Bronchial epithelial cell (primary cell): Measurements from ENCODE around the gene TEF. TPM values are rescaled to one million over a fixed set of nuclear protein-coding genes. Genes with fewer than 3 reads are reported as not detected.

Experiments used
- DNase-seq: peaks from one replicate; pipeline ENCODE4 v3.0.0-alpha.2; 2010; ENCODE audit warnings: low read depth
- FAIRE-seq: peaks from 2 replicates; lab custom pipeline; 2011; peaks lifted over from hg19 to GRCh38; lab: Jason Lieb, UNC
- H3K27me3 ChIP-seq: 2 replicates; pipeline ENCODE4 v1.5.1; 2011; ENCODE audit warnings: low read length; ENCODE audit not compliant: control insufficient read depth, insufficient read depth
- H3K36me3 ChIP-seq: 2 replicates; pipeline ENCODE4 v1.5.1; 2011; ENCODE audit warnings: low read length; ENCODE audit not compliant: control insufficient read depth, insufficient read depth
- H3K4me3 ChIP-seq: 2 replicates; pipeline ENCODE4 v1.5.1; 2011; ENCODE audit warnings: mild to moderate bottlenecking, low read depth, low read length, control low read depth
- CTCF ChIP-seq: IDR thresholded peaks from 2 replicates; pipeline ENCODE4 v1.5.1; 2011; ENCODE audit warnings: mild to moderate bottlenecking, moderate library complexity, low read length, control low read depth, inconsistent platforms; ENCODE audit not compliant: insufficient read depth, severe bottlenecking
- total RNA-seq: library from RNA; depleted of rRNA; stranded (reverse); fragments of >200 nt; gene quantifications from 2 replicates; pipeline ENCODE4 v1.2.1, GENCODE V29; 2014

TEF gene
- total RNA-seq, 1 donor from 2014 or later: 7.6 TPM

- H3K36me3 ChIP-seq: peaks cover 28% of the 10 kb centered on the region
- FAIRE-seq: no peak
- no peak for TF ChIP-seq CTCF
- H3K27me3 ChIP-seq: no peaks in the 10 kb centered on the region
- no peak for DNase-seq
- H3K4me3 ChIP-seq: no peak overlapping the region
Measured at GRCh38 chr22:41356430-41357028, 25.2 kb upstream of the TEF start.

GRCh38 chr22:41357191-41357590 lies 24.6 kb upstream of the TEF start:
- Histone ChIP-seq H3K27me3 (no peaks in the 10 kb centered on the region), H3K36me3 (peaks cover 28% of the 10 kb centered on the region), H3K4me3 (no peak overlapping the region)
- FAIRE-seq: no peak
- TF ChIP-seq CTCF: no peak
- DNase-seq: no peak

GRCh38 chr22:41358927-41359326 lies 22.8 kb upstream of the TEF start:
- FAIRE-seq (no peak), DNase-seq (no peak)
- H3K36me3 ChIP-seq: peaks cover 22% of the 10 kb centered on the region
- no peak overlapping the region for H3K4me3 ChIP-seq
- no peak for TF ChIP-seq CTCF
- no peaks in the 10 kb centered on the region for H3K27me3 ChIP-seq

GRCh38 chr22:41359376-41359775 lies 22.4 kb upstream of the TEF start:
- no peaks in the 10 kb centered on the region for H3K27me3 ChIP-seq
- FAIRE-seq (no peak), DNase-seq (no peak)
- H3K36me3 ChIP-seq: peaks cover 21% of the 10 kb centered on the region
- no peak overlapping the region for H3K4me3 ChIP-seq
- TF ChIP-seq CTCF: no peak

GRCh38 chr22:41360126-41360525 lies 21.6 kb upstream of the TEF start:
- Histone ChIP-seq H3K36me3 (peaks cover 18% of the 10 kb centered on the region), H3K4me3 (no peak overlapping the region), H3K27me3 (no peaks in the 10 kb centered on the region)
- no peak for TF ChIP-seq CTCF
- no peak for FAIRE-seq
- DNase-seq: no peak
